Left ventricle myocardium inferior (tissue), 1 donor: ENCODE measurements around the gene GHR. TPM values are rescaled to one million over a fixed set of nuclear protein-coding genes. Genes with fewer than 3 reads are reported as not detected.
A peak's percentile ranks its signal among the peaks of the same experiment; 100 is the strongest.

Experiments
- DNase-seq: peaks from one replicate; pipeline ENCODE4 v3.0.0-alpha.2; 2020
- H3K27ac ChIP-seq: fragments of 200-600 bp; replicated peaks from 2 replicates; pipeline ENCODE4 v1.8.0; 2021
- H3K27me3 ChIP-seq: fragments of 200-600 bp; 2 replicates; pipeline ENCODE4 v1.8.0; 2021; ENCODE audit warnings: low read depth
- H3K36me3 ChIP-seq: fragments of 200-600 bp; 2 replicates; pipeline ENCODE4 v1.8.0; 2021
- H3K4me1 ChIP-seq: fragments of 200-600 bp; 2 replicates; pipeline ENCODE4 v1.8.0; 2021
- H3K4me3 ChIP-seq: fragments of 200-600 bp; 2 replicates; pipeline ENCODE4 v1.8.0; 2021; ENCODE audit warnings: mild to moderate bottlenecking, moderate library complexity
- H3K9me3 ChIP-seq: fragments of 200-600 bp; replicated peaks from 2 replicates; pipeline ENCODE4 v1.8.0; 2021
- CTCF ChIP-seq: fragments of 200-600 bp; IDR thresholded peaks from 2 replicates; pipeline ENCODE4 v1.8.0; 2021; ENCODE audit warnings: antibody characterized with exemption, mild to moderate bottlenecking, borderline replicate concordance
- intact Hi-C: fragments of 100-400 bp; cut with micrococcal nuclease; formaldehyde crosslinking; loops from one replicate; pipeline ENCODE4 v1.11.0; 2022
- total RNA-seq: library from RNA; stranded (reverse); fragmentation: NEBNext Ultra II Directional; extraction: Animal tissue kit (Norgen Biotek cat#: 25700); gene quantifications from one replicate; pipeline ENCODE4 v1.2.1, GENCODE V29; 2021
- donor health status: DM: no; HTN: yes; CAD: no; lungs with severe emphysema.

GHR gene
- total RNA-seq, 1 donor from 2014 or later = 12.9 TPM

- intact Hi-C loops = no loop called here
- H3K27ac ChIP-seq = no peak overlapping the region
- H3K4me3 ChIP-seq = no peak overlapping the region
- H3K27me3 ChIP-seq = no peaks in the 10 kb centered on the region
- no peak for TF ChIP-seq CTCF
- H3K36me3 ChIP-seq = peaks cover 10% of the 10 kb centered on the region
- DNase-seq = no peak
- peaks cover 8% of the 10 kb centered on the region for H3K9me3 ChIP-seq
- peaks cover 49% of the 10 kb centered on the region for H3K4me1 ChIP-seq
These were observed 63.8 kb downstream of the GHR start for GRCh38 chr5:42487077-42487476.

GRCh38 chr5:42487821-42488220 lies 64.6 kb downstream of the GHR start:
- TF ChIP-seq CTCF = no peak
- H3K9me3 ChIP-seq = peaks cover under 1% of the 10 kb centered on the region

GRCh38 chr5:42490831-42491230 lies 67.6 kb downstream of the GHR start:
- Histone ChIP-seq H3K4me3 (no peak overlapping the region), H3K36me3 (no peaks in the 10 kb centered on the region), H3K27me3 (no peaks in the 10 kb centered on the region), H3K4me1 (peaks cover 59% of the 10 kb centered on the region), H3K9me3 (no peaks in the 10 kb centered on the region), H3K27ac (peak overlapping the region; percentile 39)
- no peak for TF ChIP-seq CTCF
- intact Hi-C loops = loop anchor here (10.0 kb wide), 1 partner anchor 64 kb away; no protein-coding TSS in a partner anchor
- DNase-seq = no peak

More at GRCh38 chr5:42487821-42488220, 64.6 kb downstream of the GHR start:
- DNase-seq = no peak
- no peak overlapping the region for H3K27ac ChIP-seq
- intact Hi-C loops = no loop called here
- no peak overlapping the region for H3K4me3 ChIP-seq
- H3K27me3 ChIP-seq = no peaks in the 10 kb centered on the region
- peaks cover 57% of the 10 kb centered on the region for H3K4me1 ChIP-seq
- peaks cover 3% of the 10 kb centered on the region for H3K36me3 ChIP-seq

- no peak for DNase-seq
- peaks cover 61% of the 10 kb centered on the region for H3K4me1 ChIP-seq
- peak overlapping the region; percentile 39 for H3K27ac ChIP-seq
- H3K9me3 ChIP-seq = no peaks in the 10 kb centered on the region
- H3K4me3 ChIP-seq = no peak overlapping the region
- H3K36me3 ChIP-seq = no peaks in the 10 kb centered on the region
- intact Hi-C loops = loop anchor here (10.0 kb wide), 1 partner anchor 63 kb away; no protein-coding TSS in a partner anchor
- TF ChIP-seq CTCF = no peak
- H3K27me3 ChIP-seq = no peaks in the 10 kb centered on the region
These were observed 68.5 kb downstream of the GHR start for GRCh38 chr5:42491699-42492098.

- no peaks in the 10 kb centered on the region for H3K36me3 ChIP-seq
- no peak overlapping the region for H3K27ac ChIP-seq
- no peaks in the 10 kb centered on the region for H3K9me3 ChIP-seq
- H3K4me1 ChIP-seq = peaks cover 60% of the 10 kb centered on the region
- intact Hi-C loops = loop anchor here (10.0 kb wide), 1 partner anchor 62 kb away; no protein-coding TSS in a partner anchor
- H3K4me3 ChIP-seq = no peak overlapping the region
- no peak for TF ChIP-seq CTCF
- H3K27me3 ChIP-seq = no peaks in the 10 kb centered on the region
- DNase-seq = no peak
These were observed 69.7 kb downstream of the GHR start for GRCh38 chr5:42492974-42493373.
